ENCODE data around the gene ERO1A.

GRCh38 chr14:52663850-52664249 is 31.5 kb downstream of the ERO1A start:
- TF ChIP-seq POLR2A (IDR thresholded peaks at IDR 0.05) (no peak), CTCF (IDR thresholded peaks at IDR 0.05) (no peak), EP300 (IDR thresholded peaks at IDR 0.05) (no peak)

All from tibial nerve (tissue), 4 donors.